Astrocyte of the hippocampus (primary cell): Measurements from ENCODE around the gene PLA2G1B.
A peak's percentile ranks its signal among the peaks of the same experiment; 100 is the strongest.

ENCODE experiments used
- DNase-seq: peaks from one replicate; pipeline ENCODE4 v3.0.0; 2011; ENCODE audit warnings: low read depth, low spot score

The PLA2G1B gene

DNA sequence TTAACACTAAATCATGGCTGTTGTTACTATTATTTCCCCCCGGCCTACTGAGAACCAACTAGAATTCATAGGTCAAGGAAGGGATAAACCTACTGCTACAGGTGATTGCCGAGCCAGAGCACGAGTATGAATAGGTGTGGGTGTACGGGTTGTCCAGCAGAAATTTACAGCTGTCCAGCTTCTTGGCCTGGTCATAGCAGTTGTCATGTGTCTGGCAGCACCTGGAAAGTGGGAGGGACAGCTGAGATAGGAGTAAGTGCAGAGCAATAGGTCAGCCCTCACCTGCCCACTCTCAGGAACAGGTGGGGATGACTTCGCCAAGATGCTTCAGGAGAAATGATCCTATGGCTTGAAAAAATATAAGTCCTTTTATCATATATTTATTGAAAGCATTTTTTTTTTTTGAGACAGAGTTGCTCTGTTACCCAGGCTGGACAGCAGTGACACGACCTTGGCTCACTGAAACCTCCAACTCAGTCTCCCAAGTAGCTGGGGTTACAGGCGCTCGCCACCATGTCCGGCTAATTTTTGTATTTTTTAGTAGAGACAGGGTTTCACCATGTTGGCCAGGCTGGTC is 2.6 kb downstream of the PLA2G1B start:
- no peak for DNase-seq

DNA sequence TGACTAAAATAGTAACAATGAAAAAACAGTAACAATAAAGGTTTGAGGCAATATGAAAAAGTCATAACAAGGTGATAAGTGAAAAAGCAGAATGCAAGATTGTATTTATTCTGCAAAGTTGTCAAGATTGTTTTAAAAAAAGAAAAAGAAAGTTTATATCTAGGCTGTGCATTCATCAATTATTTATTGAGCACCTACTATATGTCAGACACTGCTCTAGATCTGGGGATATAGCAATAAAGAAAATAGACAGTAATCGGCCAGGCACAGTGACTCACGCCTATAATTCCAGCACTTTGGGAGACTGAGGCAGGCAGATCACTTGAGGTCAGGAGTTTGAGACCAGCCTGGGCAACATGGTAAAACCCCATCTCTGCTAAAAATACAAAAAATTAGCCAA is 3.8 kb downstream of the PLA2G1B start:
- no peak for DNase-seq

- DNase-seq: no peak
Measured at GRCh38 chr12:120321382-120322202, 6.0 kb downstream of the PLA2G1B start.

DNA sequence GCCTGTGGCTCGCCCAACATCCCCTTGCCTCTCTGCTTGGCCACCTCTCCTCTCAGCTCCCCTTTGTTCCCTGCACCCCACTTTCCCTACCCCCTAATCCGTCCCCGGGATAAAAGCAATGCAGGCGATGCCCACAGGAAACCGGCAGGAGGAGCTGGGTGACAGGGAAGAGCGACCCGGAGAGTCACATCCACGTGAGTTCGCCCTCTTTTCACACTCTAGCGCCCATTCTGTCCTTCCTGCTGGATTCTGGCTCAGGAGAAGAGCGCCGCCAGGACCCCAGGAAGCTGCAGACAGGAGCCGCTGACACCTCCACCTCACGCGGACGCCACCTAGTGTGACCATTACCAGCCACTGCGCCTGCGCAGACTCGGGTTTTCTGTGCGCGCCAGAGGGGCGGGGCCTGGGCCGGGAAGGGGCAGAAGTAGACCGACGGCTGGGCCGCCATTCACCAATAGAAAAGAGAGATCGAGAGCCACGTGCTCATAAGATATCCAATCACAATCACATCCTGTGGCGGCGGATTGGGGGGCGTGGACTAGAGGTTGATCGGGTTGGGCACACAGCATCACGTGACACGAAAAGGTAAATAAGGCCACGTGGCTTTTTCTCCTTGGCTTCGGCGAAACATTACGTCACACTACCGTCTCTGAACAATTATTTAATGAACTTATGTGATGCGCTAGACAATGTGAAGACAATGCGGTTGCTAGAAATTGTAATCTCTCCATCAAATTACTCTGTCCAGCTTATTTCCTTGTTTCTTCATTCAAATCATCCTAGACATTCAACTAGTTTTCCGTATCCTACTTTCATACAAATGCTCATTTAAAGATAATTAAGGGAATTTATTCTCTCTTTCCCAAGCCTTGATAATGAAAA is 10.1 kb downstream of the PLA2G1B start:
- peak; percentile 100 for DNase-seq

- DNase-seq: no peak
Measured at GRCh38 chr12:120316798-120317223, 10.8 kb downstream of the PLA2G1B start.

GRCh38 chr12:120314220-120314619 is 13.4 kb downstream of the PLA2G1B start:
- no peak for DNase-seq

DNA sequence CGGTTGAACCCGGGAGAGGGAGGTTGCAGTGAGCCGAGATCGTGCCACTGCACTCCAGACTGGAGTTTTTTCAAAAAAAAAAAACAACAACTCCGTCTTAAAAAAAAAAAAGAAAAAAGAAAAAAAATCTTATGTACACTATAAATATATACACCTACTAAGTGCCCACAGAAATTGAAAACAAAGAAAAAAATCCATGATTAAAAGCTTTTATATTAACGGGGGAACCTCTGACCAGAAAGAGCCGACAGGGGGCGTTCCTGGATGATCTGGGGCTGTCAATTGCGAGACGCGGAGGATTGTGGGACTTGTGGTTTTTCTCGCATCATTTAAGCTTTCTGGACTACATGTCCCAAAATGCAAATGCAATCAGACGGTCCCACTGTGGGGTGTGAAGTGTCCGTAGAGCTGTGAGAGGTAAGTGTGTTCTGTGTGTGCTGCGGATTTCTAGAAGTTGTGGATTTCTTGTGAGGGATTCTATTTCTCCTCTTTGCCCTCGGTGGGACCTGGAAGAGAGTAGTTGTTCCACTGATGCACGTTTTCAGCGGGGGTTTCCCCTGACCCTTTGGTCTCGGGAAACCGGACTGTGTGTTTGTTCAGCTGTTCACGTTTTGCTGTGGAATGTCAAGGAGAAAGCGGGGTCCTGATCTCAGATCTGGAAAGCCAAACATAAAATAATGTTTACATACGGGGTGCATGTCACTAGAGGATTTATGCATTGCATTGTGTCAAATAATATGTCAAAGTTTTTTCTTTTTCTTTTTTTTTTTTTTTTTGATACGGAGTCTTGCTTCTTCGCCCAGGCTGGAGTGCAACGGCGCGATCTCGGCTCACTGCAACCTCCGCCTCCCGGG is 25.4 kb downstream of the PLA2G1B start, which contains the start of gene SIRT4:
TSS of gene SIRT4 (plus strand) at position 360 of the 854 bp plus-strand sequence. CDS start 1,241 bp downstream, outside the sequence.
- DNase-seq: peak; percentile 96

GRCh38 chr12:120292661-120293531 is 34.7 kb downstream of the PLA2G1B start, which contains the start of gene RNU4-1:
TSS of gene RNU4-1 (minus strand) at chr12:120293237.
- peak; percentile 92 for DNase-seq

- no peak for DNase-seq
Measured at GRCh38 chr12:120292411-120292660, 35.2 kb downstream of the PLA2G1B start.

DNA sequence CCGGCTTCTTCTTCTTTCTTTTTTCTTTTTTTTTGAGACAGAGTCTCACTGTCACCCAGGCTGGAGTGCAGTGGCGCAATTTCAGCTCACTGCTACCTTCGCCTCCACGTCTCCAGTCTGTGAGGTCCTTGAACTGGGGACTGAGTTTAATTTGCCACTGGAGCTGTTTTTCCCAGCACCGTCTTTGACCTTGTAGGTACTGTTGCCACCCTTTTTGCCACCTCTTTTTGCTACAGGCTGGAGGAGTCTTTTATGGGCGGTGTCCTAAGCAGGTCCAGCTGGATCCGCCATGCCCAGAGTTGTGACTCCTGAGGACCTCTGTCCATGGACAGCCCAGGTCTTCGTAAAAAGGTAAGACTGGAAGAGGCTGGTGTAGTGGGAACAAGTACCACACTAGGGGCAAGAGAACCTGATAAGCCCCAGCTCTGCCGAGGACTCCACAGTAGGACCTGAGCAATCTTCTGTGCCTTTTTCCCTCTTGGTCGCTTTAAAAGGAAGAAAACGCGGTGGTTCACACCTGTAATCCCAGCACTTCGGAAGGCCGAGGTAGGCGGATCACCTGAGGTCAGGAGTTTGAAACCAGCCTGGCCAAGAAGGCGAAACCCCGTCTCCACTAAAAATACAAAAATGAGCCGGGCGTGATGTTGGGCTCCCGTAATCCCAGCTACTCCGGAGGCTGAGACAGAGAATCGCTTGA is 36.8 kb downstream of the PLA2G1B start:
- DNase-seq: peak; percentile 21

- DNase-seq: no peak
Measured at GRCh38 chr12:120287491-120287890, 40.1 kb downstream of the PLA2G1B start.

DNA sequence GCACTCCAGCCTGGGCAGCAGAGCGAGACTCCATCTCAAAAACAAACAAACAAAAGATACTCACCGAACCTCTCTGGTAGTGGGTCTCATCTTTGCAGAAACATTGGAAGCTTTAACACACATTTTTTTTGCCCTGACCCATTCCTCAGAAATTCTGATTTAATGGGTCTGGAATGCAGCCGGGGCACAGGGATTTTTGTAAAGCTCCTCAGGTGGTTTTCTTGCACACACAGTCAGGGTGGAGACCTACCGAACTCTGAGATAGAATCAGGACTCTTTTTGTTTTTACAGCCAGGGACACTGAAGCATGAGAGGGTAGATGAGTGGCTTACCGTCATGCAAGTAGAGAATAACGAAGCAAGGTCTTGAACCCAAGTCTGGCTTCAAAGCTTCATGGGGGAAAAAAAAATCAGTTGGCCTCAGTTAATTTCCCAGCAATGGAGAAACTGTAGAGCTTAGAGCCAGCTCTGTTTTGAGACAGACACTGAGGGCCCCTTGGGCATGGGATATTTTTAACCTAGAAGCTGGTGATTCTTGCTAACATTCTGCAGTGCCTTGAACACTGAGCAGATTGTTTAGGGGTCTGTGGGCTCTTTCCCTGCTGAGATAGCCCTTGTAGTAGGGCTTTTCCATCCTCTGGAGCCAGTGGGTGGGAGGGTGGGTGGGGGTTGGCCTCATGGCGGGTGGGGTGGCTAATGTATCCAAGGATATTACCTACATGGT is 40.6 kb downstream of the PLA2G1B start:
- peak; percentile 47 for DNase-seq

- no peak for DNase-seq
Measured at GRCh38 chr12:120284381-120284780, 43.2 kb downstream of the PLA2G1B start.

DNA sequence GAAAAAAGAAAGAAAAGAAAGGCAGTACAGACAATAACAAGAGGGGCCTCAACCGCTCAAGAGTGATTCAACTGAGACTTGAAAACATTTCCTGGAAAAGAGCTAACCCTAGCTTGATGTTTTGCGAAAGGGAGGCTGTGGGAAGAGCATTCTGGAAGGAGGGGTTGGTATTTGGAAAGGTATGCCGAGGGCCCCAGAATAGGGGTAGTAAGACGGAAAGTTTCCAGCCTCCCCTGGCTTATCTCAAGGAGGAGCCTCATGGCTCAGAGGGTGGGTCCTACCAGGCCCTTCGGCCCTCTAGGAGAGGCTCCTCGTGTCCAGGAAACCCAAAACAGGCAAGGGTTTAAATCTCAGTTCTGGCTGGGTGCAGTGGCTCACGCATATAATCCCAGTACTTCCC is 44.3 kb downstream of the PLA2G1B start:
- DNase-seq: peak; percentile 11

- DNase-seq: no peak
Measured at GRCh38 chr12:120278137-120279069, 49.2 kb downstream of the PLA2G1B start.

DNA sequence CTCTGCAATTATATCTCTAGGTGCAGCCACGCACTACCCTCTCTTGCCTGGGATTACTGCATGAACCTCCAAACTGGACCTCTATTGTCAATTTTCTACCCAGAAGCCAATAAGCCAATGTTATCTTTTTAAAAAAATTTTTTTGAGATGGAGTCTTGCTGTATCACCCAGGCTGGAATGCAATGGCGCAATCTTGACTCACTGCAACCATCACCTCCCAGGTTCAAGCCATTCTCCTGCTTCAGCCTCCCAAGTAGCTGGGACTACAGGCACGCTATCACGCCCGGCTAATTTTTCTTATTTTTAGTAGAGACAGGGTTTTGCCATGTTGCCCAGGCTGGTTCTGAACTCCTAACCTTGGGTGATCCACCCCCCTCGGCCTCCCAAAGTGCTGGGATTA is 50.8 kb downstream of the PLA2G1B start:
- DNase-seq: no peak
